Spleen (tissue), 7 donors: ENCODE results near the gene EI24.

ENCODE experiments used
- CTCF ChIP-seq, 11 experiments: fragments of 200-600 bp in 7 of 11; fragments of 450-650 bp in 4 of 11; sonication (generic) in 4 of 11; IDR thresholded peaks in 8 of 11; conservative IDR thresholded peaks in 3 of 11; 1 replicate in 7 of 11; 2 replicates in 4 of 11; pipeline versions ENCODE4 v1.4.0 to v1.8.0; 2016 to 2021; ENCODE audit warnings: antibody characterized with exemption in 11 of 11, inconsistent platforms in 4 of 11, mild to moderate bottlenecking in 1 of 11
- POLR2A ChIP-seq, 3 donors: fragments of 450-650 bp; IDR thresholded peaks; one replicate each; pipeline ENCODE4 v1.5.1; 2017; ENCODE audit warnings: antibody characterized with exemption in 3 of 3, mild to moderate bottlenecking in 1 of 3
- donor health status: DM: no; HTN: no; CAD: no; lungs with moderate emphysema.
- donor health status: DM: no; HTN: no; CAD: no.
- donor health status: DM: no; HTN: no; CAD: no.

GRCh38 chr11:125532668-125533067 lies 36.6 kb upstream of the EI24 start:
- TF ChIP-seq CTCF (IDR thresholded peaks at IDR 0.05 in 8 of 11, conservative IDR thresholded peaks at IDR 0.05 in 3 of 11) = no peak
- TF ChIP-seq POLR2A (IDR thresholded peaks at IDR 0.05) = no peak
